CD4-positive, alpha-beta T cell treated with Interferon gamma for 1 hour (primary cell): Measurements from ENCODE around the gene CNDP2.

Experiments used
- DNase-seq: peaks from one replicate; pipeline ENCODE4 v3.0.0-alpha.2; 2020

The CNDP2 gene

DNA sequence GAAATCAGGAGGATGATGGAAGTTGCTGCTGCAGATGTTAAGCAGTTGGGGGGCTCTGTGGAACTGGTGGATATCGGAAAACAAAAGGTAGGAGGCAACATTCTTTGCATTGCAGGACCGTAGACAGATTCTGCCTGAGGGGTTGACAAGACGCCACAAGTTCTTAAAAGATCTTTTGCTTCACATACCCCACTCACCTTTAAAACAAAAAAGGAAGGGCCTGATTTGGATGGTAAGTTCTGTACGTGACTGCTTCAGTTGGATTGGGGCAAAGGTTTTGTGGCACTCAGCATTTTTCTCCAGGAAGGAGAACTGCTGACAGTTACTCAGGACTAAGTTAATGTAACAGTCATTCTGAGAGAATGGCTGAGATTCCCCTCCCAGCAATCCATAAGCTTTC lies 5.2 kb downstream of the CNDP2 start:
- DNase-seq, result no peak

DNA sequence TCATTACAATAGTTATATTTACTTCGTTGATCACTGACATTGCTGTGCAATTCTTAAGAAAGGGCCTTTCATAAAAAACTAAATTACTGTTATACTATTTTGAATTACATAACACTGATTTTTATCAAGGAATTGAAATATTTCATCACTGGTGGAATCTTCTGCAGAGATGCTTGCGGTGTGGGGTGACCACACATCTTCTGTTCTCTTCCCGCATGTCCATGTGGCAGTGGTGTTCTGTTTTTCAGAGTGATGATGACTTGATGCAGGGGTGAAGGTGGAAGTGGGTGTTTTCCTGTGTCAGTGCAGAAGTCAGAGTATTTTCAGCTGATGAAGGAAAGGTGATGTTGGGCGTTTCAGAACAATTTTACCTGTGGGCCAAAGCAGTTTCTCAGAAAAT lies 7.0 kb downstream of the CNDP2 start:
- no peak for DNase-seq

DNA sequence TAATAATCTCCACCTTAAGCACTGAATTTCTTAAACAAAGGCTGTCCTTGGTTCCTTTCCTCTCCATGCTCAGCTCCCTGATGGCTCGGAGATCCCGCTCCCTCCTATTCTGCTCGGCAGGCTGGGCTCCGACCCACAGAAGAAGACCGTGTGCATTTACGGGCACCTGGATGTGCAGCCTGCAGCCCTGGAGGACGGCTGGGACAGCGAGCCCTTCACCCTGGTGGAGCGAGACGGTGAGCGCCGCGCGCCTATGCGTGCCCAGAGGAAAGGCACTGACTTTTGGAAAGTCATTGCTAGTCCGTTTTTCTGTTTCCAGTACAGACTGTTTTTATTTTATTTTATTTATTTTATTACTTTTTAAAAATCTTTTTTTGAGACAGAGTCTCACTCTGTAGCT lies 9.6 kb downstream of the CNDP2 start:
- DNase-seq, result no peak

DNA sequence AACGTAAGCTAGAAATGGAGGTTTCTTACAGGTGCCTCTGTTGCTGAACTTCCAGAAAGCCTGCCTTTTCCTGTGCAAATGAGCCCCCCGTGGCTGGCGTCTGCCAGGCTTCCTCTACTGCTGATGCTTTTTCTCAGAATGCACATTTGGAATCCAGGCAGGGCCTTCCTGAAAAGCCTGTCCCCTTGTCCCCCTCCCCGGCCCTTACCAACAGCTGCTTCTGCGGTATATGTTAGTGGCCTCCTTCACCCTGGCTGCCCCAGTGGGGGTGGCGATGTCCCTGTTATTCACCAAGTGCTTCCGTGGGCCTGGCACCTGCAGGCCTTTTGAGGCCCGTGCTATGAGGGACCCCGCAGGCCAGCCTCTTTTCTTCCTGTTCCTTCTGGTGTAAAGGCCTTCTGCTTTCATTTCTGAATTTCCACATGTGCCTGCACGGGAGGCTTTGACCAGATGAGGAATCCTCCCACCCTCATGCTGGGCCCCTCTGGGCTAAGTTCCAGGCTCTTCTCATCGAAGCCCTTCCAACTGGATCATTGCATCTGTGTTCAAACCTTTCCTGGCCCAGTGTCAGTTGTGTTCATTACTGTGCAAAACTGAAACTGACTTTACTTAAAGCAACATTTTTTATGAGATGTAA lies 10.4 kb downstream of the CNDP2 start:
- no peak for DNase-seq

DNA sequence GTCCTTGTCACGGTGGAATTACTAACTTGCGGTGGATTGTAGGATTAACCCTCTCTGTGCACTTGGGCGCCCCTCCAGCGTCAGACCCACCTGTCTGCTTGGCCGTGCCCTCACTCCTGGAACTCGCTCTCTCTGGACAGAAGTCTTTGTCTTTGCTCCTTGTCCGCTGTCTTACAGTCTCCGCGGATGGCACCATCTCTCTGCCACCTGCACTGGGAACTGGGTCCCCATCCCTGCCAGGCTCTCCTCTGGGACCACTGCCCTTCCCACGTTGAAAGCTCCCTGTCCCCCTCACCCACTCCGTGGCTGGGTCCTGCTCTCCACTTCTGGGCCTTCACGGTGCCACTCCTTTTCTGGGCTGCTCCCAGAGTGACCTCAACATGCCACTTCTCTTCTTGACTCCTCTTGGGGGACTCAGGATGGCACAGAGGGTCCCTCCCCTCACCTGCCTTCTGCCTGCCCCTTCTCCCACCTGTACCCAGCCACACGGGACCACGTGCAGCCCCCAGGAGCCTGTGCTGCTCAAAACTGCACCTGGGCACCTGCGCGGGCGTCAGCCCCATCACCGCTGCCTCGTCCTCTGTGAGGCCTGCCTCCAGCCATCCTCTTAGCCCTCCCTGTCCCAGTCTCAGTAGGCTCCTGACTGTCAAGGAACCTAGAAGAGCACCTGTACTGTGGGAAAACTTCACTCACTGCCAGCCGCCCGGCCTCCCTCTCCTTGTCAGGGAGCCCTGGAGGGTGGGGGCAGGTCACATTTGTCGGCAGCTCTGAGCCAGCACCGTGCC lies 11.1 kb downstream of the CNDP2 start:
- DNase-seq, result no peak

DNA sequence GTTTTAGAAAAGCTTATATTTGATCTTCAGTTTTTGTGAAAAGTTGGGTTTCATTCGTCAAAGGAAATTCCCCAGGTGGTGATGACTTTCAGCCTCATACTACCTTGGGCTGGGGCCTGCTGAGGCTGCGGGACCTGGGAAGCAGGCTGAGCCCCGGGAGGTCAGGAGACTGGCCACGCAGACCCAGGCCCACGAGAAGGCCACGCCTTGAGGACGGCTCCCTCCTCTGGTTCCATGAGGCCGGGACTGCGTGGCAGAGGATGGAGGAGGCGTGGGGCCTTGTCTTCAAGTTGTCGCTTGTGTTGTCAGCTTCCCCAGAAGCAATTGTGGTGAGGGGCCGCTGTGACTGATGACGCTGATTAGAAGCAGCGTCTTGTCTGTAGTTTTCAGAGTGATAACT lies 11.8 kb downstream of the CNDP2 start:
- no peak for DNase-seq

DNA sequence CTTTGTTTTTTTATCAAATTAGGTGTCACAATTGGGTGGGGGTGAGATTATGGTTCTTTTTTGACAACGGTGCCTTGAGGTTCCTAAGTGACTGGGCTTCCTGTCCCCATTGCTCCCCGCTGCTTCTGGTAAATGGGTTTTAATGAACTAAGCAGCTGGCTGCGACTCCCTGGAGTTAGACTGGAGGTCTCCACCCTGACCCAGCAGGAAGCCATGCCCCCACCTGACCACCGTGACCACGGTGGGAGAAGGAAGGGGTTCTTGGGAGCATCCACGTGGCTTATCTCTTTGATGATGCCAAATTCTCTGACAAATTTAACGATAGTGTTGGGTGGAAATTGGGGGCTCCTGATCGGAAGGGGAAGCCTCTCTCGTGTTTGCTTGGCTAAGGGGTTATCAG lies 12.2 kb downstream of the CNDP2 start:
- DNase-seq, result no peak

DNA sequence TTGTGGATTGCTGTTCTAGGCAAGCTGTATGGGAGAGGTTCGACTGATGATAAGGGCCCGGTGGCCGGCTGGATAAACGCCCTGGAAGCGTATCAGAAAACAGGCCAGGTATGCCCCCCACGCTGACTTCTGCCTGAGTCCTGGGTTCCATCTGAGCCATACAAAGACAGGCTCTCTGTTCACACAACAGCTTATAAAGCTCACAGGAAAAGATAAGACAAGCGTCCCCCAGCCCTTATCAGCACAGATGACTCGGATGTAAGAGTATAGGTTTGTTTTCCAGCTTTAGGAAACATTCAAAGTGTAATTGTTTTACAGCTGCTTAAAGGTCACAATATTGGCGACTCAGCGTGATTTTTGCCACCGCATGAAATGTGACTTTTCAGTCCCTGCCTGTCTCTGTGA lies 12.7 kb downstream of the CNDP2 start:
- no peak for DNase-seq

DNA sequence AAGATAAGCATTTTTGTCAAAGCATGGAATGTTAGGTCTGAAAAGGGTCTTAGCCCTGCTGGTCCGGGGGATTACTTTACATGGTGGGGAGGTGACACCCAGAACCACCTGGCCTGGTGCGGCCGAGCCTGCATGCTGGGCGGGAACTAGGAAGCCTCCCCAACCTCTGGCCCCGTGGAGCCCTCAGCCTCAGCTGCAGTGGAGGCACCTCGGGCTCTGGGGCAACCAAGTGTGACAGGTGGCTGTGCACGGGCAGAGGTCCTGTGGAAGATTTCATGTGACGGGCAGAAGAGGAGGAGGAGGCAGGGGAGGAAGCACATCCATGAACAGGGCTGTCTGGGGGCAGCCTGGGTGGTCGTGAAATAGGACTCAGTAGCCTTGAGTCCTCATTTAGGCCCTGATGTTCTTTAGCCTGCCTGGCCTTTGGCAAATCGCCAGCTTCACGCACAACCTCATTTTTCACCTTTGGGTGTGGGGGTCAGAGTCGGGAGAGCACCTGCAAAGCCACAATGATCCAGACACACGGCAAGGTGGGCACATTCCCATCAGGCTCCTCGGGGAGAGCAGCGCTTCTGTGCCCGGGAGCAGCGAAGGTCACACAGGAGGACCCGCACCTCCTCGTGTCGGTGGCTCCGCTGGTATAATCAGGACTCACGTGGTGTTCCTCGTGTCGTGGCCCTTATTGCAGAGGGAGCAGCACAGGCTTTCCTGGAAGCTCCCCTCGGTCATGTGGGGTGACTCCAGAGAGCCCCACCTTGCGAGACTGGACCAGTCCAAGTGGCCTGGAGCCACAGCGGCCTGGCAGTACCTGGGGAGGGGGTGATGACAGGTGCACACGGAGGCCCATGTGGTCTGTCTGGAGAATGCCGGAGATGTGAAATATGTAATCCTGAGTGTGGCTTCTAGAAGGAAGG lies 13.9 kb downstream of the CNDP2 start:
- no peak for DNase-seq

DNA sequence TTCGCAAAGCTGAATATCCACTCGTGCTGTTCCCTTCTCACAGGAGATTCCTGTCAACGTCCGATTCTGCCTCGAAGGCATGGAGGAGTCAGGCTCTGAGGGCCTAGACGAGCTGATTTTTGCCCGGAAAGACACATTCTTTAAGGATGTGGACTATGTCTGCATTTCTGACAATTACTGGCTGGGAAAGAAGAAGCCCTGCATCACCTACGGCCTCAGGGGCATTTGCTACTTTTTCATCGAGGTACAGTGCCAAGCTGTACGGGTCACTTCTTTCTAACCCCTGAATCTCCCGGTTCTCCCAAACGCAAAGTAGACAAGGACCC lies 14.6 kb downstream of the CNDP2 start:
- DNase-seq, result no peak

DNA sequence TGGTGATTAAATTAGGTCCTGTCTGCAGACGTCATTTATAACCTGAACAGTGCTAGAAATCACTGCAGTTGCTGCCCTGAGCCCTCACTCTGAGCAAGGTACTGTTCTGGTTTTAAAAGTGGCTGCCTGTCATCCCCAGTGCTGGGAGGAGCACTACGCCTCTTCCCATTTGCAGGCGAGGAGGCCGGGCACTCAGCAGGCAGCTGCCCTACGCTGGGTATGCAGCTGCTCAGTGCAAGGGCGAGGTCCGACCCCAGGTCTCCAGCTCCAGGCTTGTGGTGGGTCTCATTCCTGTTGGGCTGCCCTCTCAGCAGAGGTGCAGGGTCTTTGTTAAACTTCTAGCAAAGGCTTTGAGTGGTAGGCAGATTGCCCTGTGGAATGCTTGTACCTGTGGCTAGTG lies 15.7 kb downstream of the CNDP2 start:
- no peak for DNase-seq

DNA sequence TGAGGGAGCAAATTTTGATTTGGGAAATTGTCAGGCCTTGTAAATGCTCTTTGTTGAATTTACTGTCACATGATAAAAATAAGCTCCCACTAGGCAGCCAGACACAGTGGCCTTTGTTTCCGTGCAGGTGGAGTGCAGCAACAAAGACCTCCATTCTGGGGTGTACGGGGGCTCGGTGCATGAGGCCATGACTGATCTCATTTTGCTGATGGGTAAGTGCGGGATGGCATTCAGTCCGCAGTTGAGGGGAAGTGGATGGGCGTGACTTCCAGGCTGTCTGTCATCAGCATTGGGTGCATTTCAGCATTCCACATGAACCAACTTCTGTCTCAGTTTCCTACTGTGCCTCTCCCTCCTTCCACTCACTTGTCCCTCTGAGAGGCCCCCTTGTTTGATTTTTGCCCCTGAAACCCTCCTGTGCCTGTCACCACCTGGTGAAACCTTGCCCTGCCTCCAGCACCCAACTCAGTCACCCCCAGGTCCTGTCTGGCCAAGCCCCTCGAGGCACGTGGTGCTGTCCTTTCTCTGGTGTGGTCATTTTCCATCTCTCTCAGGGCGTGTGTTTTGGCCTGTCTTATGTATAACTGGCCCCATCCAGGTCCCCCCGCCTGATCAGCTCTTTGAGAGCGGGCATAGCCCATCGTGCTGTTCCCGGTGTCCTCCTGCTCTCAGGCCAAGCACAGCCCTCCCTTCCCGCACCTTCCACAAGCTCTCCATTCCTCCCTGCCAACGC lies 16.3 kb downstream of the CNDP2 start:
- no peak for DNase-seq

DNA sequence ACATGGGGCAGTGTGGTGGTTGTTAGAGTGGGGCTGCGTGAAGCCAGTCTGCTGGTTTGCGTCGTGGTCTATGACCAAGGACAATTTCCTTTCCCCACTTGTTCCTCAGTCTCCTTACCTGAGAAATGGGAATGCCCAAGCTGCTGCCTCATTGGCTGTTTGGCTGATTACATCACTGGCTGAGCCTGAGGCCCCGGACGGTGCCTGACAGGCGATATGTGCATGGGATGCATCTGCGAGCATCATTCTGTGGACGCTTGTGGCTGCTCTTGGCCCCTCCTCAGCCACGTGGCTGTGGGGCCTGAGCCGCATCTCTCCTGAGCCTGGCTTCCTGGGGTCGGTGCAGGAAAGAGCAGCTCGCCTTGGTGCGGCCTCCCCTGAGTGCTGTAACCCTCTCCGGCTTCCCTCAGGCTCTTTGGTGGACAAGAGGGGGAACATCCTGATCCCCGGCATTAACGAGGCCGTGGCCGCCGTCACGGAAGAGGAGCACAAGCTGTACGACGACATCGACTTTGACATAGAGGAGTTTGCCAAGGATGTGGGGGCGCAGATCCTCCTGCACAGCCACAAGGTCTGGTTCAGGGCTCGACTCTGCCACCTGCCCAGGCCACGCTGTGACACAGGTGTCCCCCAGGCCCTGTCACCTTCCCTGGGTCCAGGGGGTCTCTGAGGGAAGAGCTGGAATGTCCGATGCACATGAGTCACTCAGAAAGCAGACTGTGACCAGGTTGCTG lies 17.2 kb downstream of the CNDP2 start:
- DNase-seq, result no peak

DNA sequence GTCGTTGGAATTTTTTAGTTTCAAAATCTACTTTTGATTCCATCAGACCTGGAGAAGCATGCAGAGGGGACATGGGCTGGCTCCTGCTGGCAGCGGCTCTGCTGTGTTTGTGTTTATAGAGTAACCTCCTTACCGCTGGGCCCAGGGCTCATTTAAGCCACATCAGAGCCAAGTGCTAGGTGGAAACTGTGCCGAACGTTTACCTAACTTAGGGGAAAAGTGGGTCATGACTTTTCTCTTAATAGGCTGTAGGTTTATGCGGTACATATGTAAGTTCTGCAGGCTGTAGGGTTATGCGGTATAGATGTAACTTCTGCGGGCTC lies 17.7 kb downstream of the CNDP2 start:
- no peak for DNase-seq

DNA sequence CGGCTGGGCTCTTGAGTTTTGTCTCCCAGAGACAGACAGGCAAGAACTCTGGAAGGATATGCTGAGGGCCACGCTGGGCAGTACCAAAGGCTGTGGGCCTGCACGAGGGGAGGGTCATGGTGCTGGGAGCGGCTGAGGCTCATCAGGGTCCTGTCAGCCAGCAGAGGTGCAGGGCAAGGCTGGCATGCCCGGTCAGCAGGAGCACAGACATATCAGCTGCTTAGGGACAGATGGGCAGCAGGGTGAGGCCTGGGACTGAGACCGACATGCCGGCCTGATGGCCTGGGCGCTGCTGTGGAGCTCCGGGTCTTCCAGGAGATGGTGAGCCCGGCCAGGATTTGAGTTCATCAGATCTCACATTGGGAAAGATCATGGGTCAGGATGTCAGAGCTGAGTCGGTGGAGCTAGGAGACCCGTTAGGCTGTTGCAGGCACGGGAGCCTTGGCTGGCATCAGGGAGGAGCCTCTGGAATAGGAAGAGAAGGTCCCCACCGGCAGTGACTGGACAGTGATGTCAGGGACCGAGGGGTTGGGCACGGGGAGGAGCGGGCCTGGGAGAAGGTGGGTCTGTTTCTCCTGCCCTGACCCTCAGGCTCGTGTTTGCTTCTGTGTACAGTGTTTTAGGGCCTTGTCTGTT lies 18.8 kb downstream of the CNDP2 start:
- DNase-seq, result no peak

DNA sequence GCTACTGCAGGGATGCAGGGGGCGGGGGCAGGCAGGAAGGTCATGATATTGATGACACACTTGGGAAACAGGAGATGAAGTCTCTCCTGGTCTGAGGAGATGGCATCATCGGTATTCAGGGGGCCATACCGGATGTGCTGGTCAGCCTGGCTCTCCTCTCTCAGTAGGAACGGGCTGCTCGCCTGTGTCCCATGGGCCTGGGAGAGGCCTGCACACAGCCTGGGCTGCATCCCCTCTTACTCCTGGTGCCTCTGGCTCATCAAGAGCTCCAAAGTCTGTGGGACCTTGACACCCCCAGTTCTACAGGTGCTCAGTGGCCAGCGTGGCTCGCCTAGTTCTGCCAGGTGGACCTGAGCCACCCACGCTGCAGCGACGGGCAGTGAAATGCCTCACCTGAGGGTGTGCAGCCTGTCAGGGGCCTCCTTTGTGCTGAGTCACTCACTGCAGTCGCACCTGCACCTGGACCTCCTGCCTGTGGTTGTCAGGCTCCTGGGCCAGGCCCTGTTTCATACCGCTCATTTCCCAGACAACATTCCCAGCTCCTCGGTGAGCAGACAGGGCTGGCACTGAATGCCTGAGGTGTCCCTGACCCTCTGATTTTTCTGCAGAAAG lies 19.6 kb downstream of the CNDP2 start:
- no peak for DNase-seq

DNA sequence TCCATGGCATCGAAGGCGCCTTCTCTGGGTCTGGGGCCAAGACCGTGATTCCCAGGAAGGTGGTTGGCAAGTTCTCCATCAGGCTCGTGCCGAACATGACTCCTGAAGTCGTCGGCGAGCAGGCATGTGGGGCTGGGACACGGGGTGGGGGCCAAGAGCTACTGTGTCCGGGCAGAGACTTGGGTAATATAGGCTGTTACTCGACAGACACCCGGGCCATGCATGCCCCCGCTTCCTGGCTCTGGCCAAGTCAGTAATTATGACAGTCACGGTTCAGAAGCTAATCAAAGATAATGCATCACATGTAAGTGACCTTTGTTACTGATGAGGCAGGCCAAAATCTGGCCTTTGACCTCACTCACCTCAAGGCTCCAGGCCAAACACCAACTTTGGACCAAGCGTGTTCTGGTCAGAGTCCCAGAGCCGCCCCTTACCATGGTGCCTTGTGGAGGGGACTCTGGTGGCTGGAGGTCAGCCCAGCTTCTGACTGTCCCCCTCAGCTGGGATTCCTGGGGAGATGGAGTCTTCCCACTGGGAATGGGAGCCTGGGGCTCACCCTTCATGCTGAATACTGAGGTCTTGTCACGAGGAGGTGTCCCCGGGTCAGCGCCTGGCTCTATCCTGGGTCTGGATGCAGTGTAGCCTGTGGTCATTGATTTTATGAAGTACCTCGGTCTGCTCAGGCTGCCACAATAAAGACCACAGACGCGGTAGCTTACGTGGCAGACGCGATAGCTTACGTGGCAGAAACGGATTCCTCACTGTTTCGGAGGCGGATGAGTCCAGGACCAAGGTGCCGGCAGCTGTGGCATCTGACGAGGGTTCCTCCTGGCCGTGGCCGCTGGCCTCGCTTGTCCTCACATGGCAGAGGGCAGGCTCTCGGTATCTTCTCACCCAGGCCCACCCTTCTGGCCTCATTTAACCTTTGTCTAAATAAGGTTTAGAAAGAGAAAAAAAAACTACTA lies 20.4 kb downstream of the CNDP2 start:
- no peak for DNase-seq

DNA sequence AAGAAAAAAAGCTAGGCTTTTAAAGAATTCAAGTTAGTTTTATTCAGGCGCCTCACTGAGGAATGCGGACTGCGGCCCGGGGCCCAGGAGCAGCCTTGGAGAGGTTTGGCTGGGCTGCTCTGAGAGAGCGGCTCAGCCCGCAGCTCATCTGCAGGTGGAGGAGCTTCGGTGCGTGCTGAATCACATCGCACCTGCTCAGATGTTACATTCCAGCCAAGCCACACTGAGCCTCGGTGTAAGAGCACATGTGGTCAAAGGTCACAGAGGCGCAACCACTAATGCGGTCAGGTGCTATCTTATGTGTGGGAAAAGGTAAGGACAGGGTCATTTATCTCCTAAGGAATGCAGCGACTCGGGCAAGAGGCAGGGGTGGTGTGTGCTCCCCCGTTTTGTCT lies 21.1 kb downstream of the CNDP2 start:
- no peak for DNase-seq

DNA sequence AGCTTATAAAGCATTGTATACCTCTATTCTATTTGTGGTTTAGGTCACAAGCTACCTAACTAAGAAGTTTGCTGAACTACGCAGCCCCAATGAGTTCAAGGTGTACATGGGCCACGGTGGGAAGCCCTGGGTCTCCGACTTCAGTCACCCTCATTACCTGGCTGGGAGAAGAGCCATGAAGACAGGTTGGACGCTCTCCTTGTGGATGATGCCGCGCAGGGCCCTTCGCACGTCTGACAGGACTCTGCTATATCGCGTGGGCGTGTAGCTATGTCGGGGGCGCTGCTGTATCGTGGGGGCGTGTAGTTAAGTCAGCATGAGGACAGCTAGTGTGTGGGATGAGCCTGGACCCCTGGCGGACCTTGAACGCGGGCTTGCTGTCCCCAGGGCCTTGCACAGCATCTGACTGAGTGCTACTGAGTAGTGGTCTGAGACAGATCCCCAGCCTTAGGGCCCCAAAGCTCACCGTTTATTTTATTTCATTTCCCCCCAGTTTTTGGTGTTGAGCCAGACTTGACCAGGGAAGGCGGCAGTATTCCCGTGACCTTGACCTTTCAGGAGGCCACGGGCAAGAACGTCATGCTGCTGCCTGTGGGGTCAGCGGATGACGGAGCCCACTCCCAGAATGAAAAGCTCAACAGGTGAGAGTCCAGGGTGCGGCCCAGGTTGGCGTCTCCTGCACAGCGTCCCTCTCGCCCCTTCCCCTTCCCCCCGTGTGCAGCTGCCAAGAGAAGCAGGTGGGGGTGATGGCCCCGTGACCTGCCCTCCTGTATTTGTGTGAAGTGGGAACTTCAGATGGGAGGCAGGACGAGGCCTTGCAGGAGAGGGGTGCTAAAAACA lies 22.5 kb downstream of the CNDP2 start:
- no peak for DNase-seq
